ENCODE results near the gene KCNN4.

Gene KCNN4

GRCh38 chr19:43799502-43800142 lies 18.8 kb upstream of the KCNN4 start:
- DNase-seq (ENCODE audit: low spot score): peak; percentile 22

DNA sequence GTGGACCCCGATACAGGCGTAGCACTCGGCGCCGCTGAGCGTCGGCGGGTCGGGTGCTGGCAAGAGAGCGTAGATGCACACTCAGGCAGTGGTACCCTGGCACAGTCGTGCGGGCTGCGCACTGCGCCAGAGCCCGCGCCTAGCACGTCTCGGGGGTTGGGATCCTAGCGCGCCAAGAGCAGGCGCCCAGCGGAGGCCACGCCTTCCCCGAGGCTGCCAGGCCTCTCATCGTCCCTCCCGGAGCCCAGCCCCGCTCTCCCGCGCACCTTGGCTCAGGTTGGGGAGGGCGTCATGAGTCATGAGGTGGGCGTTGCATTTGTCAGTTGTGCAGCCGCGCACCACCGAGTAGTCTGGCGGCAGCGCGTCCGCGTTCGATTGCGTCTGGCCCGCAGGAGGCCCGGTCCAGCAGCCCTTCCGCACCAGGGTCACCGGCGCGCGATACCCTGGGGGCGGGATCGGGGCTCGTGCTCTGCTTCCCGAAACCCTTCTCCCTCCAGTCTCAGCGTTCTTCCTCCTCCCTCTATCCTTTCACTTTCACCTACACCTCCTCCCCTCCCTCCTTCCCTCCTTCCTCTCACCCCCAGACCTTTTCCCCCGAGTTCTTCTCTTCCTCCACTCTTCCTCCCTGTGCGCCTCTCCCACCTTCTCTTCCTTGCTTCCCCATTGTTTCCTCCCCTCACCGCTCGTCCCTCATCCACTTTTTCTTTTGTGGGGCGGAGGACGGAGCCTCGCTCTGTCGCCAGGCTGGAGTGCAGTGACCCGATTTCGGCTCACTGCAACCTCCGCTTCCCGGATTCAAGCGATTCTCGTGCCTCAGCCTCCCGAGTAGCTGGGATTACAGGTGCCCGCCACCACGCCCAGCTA lies 18.0 kb upstream of the KCNN4 start:
- DNase-seq (ENCODE audit: low spot score): no peak

GRCh38 chr19:43798026-43798545 lies 17.3 kb upstream of the KCNN4 start:
- no peak for DNase-seq (ENCODE audit: low spot score)

DNA sequence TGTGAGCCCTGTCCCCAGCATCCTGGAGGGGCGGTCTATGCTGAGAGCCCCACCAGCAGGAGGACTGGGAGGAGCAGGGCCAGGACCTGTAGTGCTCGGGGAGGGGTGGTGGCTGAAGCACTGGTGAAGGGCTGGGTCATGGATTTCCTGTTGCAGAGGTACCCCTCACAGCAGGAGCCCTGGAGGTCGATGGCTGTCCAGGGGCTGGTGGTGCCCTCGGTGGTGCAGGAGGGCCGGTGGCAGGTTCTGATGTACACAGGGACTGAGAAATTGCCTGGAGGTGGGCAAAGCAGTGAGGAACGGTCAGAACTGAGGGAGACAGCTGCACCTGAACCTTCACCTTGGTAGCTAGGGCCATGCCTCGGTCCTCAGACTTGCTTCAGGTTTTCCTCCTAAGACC lies 16.8 kb upstream of the KCNN4 start:
- DNase-seq (ENCODE audit: low spot score): no peak

DNA sequence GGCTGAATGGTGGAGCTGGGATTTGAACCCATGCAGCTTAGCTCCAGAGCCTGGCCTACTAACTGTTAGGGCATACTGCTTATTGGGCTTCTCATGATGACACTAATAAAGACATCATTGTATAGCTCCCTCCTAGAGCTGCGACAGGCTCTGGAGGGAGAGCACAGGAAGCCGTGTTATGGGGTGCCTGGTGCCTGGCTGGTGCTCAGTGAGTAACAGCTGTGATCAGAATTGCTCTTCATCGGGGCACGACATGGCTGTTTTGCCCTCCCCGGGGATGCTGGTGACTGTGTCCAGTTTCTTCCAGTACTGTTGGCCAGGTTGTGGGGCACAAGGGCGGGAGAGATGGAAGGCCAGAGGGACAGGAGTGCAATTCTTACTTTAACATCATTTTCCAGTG lies 16.3 kb upstream of the KCNN4 start:
- DNase-seq (ENCODE audit: low spot score): no peak

DNA sequence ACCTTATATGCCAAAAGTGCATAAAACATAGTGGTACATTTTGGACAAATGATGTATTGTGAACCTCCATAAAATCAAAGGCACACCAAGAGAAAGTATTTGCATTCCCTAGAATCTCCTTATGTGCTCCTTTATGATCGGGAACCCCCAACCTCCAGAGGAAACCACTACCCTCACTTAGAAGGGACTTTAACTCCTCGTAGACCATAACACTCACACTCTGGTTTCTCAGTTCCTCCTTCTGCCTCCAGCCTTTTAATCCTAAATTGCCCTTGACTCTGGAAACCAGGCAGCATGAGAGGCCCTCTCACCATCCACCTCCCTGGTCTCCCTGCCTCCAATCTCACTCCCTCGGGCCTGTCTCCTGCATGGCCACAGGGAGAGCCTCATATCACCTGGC lies 9.8 kb upstream of the KCNN4 start:
- no peak for DNase-seq (ENCODE audit: low spot score)

DNA sequence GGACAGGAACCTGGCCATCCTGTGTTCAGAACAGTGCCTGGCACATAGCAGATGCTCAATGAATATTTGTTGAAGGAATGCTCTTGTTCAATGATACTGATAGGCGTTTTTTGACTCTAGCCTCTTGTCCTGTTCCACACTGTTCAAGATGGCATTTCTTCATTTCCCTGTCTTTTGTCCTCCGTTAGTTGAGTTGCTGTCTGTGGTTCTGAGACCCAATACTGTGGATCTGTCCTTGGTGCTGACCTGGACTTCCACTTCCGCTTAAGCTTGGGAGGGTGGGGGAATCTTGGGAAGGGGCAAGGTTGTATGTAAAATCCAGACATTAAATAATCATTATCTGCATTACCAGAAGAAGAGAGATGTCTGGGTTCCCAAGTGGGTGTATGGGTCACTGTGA lies 8.3 kb upstream of the KCNN4 start:
- DNase-seq (ENCODE audit: low spot score): no peak

DNA sequence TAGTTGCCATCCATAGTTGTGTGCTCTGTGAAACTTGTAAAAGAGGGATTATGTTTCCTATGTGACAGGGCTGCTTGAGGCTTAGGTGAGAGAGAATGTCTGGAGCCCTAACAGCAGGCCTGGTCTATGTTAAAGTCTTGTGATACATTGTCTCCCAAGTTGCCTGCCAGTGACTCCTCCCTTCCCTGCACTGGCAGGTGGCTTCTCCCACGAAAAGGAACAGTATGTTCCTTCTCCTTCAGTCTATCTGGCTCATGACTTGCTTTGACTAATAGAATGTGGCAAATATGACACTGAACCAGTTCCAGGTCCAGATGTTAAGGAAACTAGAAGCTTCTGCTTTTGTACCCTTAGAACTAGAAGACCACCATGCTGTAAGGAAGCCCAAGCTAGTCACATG lies 5.9 kb upstream of the KCNN4 start:
- DNase-seq (ENCODE audit: low spot score): no peak

- DNase-seq (ENCODE audit: low spot score): peak; percentile 75
Measured at GRCh38 chr19:43784981-43785808, 4.4 kb upstream of the KCNN4 start.

DNA sequence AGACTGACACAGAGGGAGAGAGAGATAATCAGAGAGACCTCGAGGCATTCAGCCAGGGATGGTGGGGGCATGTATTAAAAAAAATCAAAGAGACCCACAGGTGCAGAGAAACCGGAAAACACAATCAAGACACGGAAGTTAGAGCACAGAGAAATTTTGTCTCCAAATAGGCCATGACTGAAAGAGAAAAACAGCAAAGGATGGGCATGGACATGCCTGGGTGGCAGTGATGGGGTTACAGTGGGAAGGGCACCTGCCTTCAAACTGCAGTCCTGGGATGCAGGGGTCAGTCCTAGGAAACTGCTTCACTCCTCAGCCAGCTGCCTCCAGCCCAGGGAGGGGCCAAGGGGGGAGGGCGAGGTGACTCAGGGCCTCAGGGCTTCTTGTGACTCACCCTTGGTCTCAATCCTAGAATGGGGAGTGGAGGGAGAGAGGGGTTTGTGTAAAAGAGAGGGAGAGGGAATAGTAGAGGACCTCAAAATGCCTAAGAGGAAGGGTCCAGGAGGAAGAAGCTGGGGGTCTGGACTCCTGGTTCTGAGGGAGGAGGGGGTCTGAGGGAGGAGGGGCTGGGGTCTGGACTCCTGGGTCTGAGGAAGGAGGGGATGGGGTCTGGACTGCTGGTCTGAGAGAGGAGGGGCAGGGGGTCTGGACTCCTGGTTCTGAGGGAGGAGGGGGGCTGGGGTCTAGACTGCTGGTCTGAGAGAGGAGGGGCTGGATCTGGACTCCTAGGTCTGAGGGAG lies 3.6 kb upstream of the KCNN4 start:
- DNase-seq (ENCODE audit: low spot score): no peak

GRCh38 chr19:43783636-43784035 lies 2.9 kb upstream of the KCNN4 start:
- no peak for DNase-seq (ENCODE audit: low spot score)

DNA sequence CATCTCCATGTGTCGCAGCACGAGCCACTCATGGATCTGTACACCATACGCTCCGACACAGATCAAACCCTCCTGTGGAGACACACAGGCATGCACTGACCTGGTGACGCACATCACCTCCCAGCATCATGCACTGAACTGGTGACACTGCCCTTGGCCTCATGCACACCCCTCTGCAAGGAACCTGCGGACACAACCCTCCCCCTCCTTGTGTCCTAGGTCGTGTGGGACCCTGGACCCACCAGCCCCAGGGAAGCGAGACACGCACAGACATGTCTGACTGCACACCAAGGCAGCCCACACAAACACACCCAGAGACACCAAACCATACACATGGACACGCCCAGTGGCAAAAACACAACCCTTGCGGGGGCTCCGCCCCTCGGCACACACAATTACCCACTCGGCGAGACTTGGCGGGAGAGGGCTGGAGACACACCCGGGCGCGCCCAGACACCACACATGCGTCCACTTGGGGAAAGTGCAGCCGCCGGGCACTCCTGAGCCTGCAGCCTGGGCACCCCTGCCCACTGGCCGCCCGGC lies 2.0 kb upstream of the KCNN4 start:
- no peak for DNase-seq (ENCODE audit: low spot score)

GRCh38 chr19:43782311-43782660 lies 1.5 kb upstream of the KCNN4 start:
- no peak for DNase-seq (ENCODE audit: low spot score)

DNA sequence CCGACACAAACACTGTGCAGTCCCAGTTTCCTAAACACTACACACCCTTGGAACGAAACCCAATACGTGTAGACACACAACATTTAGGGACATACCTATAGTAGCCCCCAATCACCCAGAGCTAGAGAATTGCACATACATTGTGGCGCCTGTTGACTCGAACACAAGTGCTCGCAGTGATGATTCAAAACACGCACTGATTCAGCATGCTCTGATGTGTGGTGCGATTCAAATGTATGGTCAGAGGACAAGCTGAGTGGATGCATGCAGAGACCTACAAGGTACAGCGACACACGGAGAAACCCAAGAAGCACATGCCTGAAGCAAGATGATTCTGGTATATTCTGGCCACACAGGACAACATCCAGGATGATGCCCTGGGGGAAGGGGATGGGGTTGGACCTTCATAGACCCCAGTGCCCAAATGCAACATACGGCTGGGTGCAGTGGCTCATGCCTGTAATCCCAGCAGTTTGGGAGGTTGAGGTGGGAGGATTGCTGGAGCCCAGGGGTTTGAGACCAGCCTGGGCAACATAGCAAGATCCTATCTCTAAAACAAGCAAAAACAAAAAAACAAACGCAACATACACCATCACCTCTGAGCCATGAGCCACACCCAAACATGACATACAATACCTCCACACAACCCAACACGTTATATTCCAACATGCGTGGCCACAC lies 997 bp upstream of the KCNN4 start:
- no peak for DNase-seq (ENCODE audit: low spot score)

GRCh38 chr19:43779820-43780219 lies 953 bp downstream of the KCNN4 start:
- DNase-seq (ENCODE audit: low spot score): no peak

DNA sequence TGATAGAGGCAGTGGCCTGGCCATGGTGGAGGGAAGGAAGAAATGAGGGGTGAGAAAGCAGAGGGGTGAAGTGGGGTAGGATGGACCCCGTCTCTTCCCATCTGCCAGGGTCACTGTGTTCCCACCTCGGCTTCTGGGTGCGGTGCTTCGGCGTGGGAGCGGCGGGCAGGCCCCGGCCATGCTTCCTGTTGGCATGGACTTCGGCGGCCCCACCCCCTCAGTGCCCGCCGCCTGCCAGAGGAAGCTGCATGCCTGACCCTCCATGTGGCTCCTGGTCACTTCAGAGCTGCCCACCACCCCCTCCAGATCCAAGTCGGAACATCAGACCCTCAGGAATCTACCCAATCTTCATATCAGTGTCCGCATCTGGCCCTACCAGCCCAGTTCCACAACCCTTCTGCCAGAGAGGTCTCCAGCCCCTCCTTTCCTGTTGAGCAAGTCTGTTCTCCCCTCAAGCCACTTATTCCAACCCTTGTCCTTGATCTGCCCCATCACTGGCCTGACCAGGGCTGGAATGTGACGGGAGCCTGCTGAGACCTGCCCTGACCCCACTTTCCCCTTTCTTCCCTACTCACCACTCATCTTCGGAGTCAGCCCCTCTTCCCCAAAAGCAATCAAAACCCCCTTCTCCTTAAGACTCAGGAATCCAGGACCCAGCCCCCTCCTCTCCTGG lies 1.5 kb downstream of the KCNN4 start:
- DNase-seq (ENCODE audit: low spot score): no peak

- DNase-seq (ENCODE audit: low spot score): no peak
Measured at GRCh38 chr19:43778651-43779050, 2.1 kb downstream of the KCNN4 start.

DNA sequence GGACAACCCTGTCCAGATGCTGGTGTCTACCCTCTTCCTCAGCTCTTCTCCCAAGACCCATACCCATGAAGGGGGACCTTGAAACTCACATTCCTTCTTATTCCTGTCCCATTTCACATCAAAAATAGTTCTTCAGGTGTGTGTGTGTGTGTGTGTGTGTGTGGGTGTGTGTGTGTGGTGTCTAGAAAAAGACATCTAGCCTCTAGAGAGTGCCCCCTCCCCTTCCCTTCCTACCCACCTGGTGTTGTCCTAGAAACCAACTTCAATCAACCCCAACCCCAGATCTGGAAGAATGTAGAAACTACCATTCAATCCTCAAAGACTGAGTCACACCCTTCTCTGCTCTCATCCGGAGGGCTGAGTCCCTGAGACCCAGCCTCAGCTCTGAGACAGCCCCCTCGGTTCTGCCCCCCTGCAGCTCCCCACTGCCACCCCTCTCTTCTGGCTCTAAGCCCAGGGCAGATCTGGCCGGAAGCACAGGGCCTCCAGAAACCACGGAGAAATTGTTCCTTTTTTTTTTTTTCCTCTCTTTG lies 3.5 kb downstream of the KCNN4 start:
- DNase-seq (ENCODE audit: low spot score): no peak

DNA sequence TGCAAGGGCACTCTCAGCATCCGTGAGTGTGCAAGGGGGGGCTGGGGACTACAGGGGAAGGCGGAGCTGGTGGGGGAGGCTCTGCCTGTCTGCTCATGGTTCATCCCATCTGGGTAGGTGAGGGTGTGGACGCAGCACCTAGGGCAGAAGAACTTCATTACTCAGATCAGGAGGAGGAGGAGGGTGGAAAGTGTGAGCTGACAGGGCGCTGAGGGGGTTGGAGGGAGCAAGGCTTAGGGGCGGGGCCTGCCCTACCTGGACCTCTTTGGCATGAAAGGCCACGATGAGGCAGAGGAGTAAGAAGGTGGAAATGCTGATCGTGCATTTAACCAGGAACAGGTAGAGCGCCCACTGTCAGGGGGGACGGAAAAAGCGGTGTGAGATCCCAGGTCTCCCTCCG lies 4.5 kb downstream of the KCNN4 start:
- no peak for DNase-seq (ENCODE audit: low spot score)

Measured in SK-N-DZ (cell line).